ENCODE data around the gene OCSTAMP.

GRCh38 chr20:46552460-46553420 lies 2.3 kb upstream of the OCSTAMP start:
- TF ChIP-seq CTCF (conservative IDR thresholded peaks at IDR 0.05) (no peak), ZFX (IDR thresholded peaks at IDR 0.05) (no peak)
